SK-N-SH treated with all-trans-retinoic acid at 6 μM for 48 hours (cell line): ENCODE data around the gene ERCC8.

Experiments
- ATAC-seq: fragments of 200-7000 bp; cut with Tn5 transposase; 3 replicates; pipeline ENCODE4 v1.9.1; 2020; ENCODE audit warnings: mild to moderate bottlenecking, moderate library complexity
- ARNTL ChIP-seq: fragments of 450-650 bp; formaldehyde crosslinking; IDR thresholded peaks from 2 replicates; pipeline ENCODE4 v1.5.0; 2020; ENCODE audit warnings: low read depth, mild to moderate bottlenecking, moderate library complexity, borderline replicate concordance
- CSDC2 ChIP-seq: fragments of 250-450 bp; sonication (Bioruptor Pico); IDR thresholded peaks from 2 replicates; pipeline ENCODE4 v1.5.0; 2020; ENCODE audit warnings: mild to moderate bottlenecking, moderate library complexity
- ESRRG ChIP-seq: fragments of 250-450 bp; sonication (Bioruptor Pico); IDR thresholded peaks from 2 replicates; pipeline ENCODE4 v1.6.1; 2021; ENCODE audit warnings: mild to moderate bottlenecking
- GLIS3 ChIP-seq: fragments of 250-450 bp; sonication (Bioruptor Pico); IDR thresholded peaks from 2 replicates; pipeline ENCODE4 v1.5.0; 2020; ENCODE audit warnings: mild to moderate bottlenecking, moderate library complexity
- OSR1 ChIP-seq: fragments of 250-450 bp; sonication (Bioruptor Pico); IDR thresholded peaks from 2 replicates; pipeline ENCODE4 v1.8.0; 2022; ENCODE audit warnings: moderate library complexity, mild to moderate bottlenecking, inconsistent platforms
- PPARA ChIP-seq: fragments of 250-450 bp; sonication (Bioruptor Pico); IDR thresholded peaks from 2 replicates; pipeline ENCODE4 v1.5.0; 2020; ENCODE audit warnings: mild to moderate bottlenecking, borderline replicate concordance
- RARB ChIP-seq: fragments of 250-450 bp; sonication (Bioruptor Pico); IDR thresholded peaks from 2 replicates; pipeline ENCODE4 v1.8.0; 2021; ENCODE audit warnings: mild to moderate bottlenecking, moderate library complexity
- SNAI2 ChIP-seq: fragments of 250-450 bp; sonication (Bioruptor Pico); IDR thresholded peaks from 2 replicates; pipeline ENCODE4 v1.5.0; 2020; ENCODE audit warnings: mild to moderate bottlenecking, moderate library complexity
- TCF4 ChIP-seq: fragments of 250-450 bp; sonication (Bioruptor Pico); IDR thresholded peaks from 2 replicates; pipeline ENCODE4 v1.8.0; 2021; ENCODE audit warnings: mild to moderate bottlenecking, moderate library complexity, borderline replicate concordance
- TOX ChIP-seq: fragments of 250-450 bp; sonication (Bioruptor Pico); IDR thresholded peaks from 2 replicates; pipeline ENCODE4 v1.8.0; 2021; ENCODE audit warnings: mild to moderate bottlenecking, moderate library complexity, borderline replicate concordance
- ZC3H10 ChIP-seq: fragments of 250-450 bp; sonication (Bioruptor Pico); IDR thresholded peaks from 2 replicates; pipeline ENCODE4 v1.5.1; 2021; ENCODE audit warnings: mild to moderate bottlenecking, moderate library complexity
- ZFP3 ChIP-seq: fragments of 250-450 bp; sonication (Bioruptor Pico); IDR thresholded peaks from 2 replicates; pipeline ENCODE4 v1.5.0; 2020; ENCODE audit warnings: mild to moderate bottlenecking, moderate library complexity
- ZFP30 ChIP-seq: fragments of 450-650 bp; formaldehyde crosslinking; IDR thresholded peaks from 2 replicates; pipeline ENCODE4 v1.5.0; 2022; ENCODE audit warnings: mild to moderate bottlenecking, moderate library complexity
- ZNF565 ChIP-seq: fragments of 450-650 bp; formaldehyde crosslinking; conservative IDR thresholded peaks from 2 replicates; pipeline ENCODE4 v1.5.0; 2020; ENCODE audit warnings: low read depth, mild to moderate bottlenecking, moderate library complexity
- ZNF70 ChIP-seq: fragments of 450-650 bp; formaldehyde crosslinking; IDR thresholded peaks from 2 replicates; pipeline ENCODE4 v1.5.0; 2020; ENCODE audit warnings: mild to moderate bottlenecking, moderate library complexity
- ZNF8 ChIP-seq: fragments of 450-650 bp; formaldehyde crosslinking; IDR thresholded peaks from 2 replicates; pipeline ENCODE4 v1.5.0; 2020; ENCODE audit warnings: mild to moderate bottlenecking, moderate library complexity
- TF ChIP-seq, protein P1 (sequence below): fragments of 250-450 bp; sonication (Bioruptor Pico); IDR thresholded peaks from 2 replicates; pipeline ENCODE4 v1.5.0; 2020; ENCODE audit warnings: mild to moderate bottlenecking, moderate library complexity
- TF ChIP-seq, protein P2 (sequence below): fragments of 250-450 bp; sonication (Bioruptor Pico); IDR thresholded peaks from 2 replicates; pipeline ENCODE4 v1.5.1; 2020; ENCODE audit warnings: low read depth, mild to moderate bottlenecking, moderate library complexity
- TF ChIP-seq, protein P3 (sequence below): fragments of 250-450 bp; sonication (Bioruptor Pico); IDR thresholded peaks from 2 replicates; pipeline ENCODE4 v1.8.0; 2021; ENCODE audit warnings: low read depth, mild to moderate bottlenecking, moderate library complexity, borderline replicate concordance
- TF ChIP-seq, protein P4 (sequence below): fragments of 250-450 bp; sonication (Bioruptor Pico); IDR thresholded peaks from 2 replicates; pipeline ENCODE4 v1.8.0; 2020; ENCODE audit warnings: mild to moderate bottlenecking, moderate library complexity, borderline replicate concordance
- TF ChIP-seq, protein P5 (sequence below): fragments of 250-450 bp; sonication (Bioruptor Pico); IDR thresholded peaks from 2 replicates; pipeline ENCODE4 v1.5.1; 2021; ENCODE audit warnings: mild to moderate bottlenecking, moderate library complexity

The ERCC8 gene

DNA sequence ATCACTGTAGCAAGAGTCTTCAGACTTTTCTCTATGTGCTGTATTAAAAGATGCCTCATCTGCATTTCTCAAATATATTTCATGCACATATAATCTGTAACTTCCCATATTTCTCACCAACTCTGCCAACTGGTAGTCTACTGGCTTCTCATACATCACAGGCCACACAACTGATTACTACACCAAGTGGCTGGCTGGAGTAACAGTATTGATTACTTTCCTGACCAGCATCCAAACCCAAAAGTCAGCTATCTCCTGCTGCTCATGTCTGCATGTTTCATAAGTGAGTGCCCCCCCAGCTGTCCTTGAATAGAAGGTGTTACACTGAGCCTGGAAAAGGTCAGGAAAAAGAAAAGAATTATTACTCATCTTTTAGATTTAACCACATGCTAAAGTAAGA is 17.4 kb downstream of the ERCC8 start:
- TF ChIP-seq ESRRG (CRISPR knock-in tag) = no peak
- no peak for ATAC-seq

DNA sequence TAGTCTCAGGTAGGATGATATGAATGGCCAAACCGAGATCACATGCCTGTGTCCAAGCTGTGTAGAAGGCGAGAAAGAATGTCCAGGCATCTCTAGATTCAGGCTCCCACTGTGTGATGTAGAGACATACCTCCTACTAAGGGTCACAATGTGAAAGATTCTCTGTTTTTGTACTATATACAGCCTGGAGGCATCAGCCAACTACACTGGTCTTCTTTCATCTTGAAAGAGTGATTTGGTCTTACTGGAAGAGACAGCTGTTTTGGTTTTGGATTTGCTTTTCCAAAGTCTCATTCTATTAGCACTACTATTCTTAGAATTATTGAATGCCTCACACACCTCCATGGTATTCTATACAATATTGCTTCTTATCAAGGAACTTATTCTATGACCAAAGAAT is 26.4 kb downstream of the ERCC8 start:
- no peak for ATAC-seq
- TF ChIP-seq ARNTL (CRISPR knock-in tag) = no peak
- TF ChIP-seq RARB (CRISPR knock-in tag) = no peak
- TF ChIP-seq ZNF565 (CRISPR knock-in tag) = no peak
- TF ChIP-seq, protein P1, sequence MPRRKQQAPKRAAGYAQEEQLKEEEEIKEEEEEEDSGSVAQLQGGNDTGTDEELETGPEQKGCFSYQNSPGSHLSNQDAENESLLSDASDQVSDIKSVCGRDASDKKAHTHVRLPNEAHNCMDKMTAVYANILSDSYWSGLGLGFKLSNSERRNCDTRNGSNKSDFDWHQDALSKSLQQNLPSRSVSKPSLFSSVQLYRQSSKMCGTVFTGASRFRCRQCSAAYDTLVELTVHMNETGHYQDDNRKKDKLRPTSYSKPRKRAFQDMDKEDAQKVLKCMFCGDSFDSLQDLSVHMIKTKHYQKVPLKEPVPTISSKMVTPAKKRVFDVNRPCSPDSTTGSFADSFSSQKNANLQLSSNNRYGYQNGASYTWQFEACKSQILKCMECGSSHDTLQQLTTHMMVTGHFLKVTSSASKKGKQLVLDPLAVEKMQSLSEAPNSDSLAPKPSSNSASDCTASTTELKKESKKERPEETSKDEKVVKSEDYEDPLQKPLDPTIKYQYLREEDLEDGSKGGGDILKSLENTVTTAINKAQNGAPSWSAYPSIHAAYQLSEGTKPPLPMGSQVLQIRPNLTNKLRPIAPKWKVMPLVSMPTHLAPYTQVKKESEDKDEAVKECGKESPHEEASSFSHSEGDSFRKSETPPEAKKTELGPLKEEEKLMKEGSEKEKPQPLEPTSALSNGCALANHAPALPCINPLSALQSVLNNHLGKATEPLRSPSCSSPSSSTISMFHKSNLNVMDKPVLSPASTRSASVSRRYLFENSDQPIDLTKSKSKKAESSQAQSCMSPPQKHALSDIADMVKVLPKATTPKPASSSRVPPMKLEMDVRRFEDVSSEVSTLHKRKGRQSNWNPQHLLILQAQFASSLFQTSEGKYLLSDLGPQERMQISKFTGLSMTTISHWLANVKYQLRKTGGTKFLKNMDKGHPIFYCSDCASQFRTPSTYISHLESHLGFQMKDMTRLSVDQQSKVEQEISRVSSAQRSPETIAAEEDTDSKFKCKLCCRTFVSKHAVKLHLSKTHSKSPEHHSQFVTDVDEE = no peak
- no peak for TF ChIP-seq TOX (CRISPR knock-in tag)
- TF ChIP-seq ZNF70 = no peak
- TF ChIP-seq, protein P2, sequence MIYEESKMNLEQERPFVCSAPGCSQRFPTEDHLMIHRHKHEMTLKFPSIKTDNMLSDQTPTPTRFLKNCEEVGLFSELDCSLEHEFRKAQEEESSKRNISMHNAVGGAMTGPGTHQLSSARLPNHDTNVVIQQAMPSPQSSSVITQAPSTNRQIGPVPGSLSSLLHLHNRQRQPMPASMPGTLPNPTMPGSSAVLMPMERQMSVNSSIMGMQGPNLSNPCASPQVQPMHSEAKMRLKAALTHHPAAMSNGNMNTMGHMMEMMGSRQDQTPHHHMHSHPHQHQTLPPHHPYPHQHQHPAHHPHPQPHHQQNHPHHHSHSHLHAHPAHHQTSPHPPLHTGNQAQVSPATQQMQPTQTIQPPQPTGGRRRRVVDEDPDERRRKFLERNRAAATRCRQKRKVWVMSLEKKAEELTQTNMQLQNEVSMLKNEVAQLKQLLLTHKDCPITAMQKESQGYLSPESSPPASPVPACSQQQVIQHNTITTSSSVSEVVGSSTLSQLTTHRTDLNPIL (CRISPR knock-in tag) = no peak
- TF ChIP-seq ESRRG (CRISPR knock-in tag) = no peak
- TF ChIP-seq, protein P3, sequence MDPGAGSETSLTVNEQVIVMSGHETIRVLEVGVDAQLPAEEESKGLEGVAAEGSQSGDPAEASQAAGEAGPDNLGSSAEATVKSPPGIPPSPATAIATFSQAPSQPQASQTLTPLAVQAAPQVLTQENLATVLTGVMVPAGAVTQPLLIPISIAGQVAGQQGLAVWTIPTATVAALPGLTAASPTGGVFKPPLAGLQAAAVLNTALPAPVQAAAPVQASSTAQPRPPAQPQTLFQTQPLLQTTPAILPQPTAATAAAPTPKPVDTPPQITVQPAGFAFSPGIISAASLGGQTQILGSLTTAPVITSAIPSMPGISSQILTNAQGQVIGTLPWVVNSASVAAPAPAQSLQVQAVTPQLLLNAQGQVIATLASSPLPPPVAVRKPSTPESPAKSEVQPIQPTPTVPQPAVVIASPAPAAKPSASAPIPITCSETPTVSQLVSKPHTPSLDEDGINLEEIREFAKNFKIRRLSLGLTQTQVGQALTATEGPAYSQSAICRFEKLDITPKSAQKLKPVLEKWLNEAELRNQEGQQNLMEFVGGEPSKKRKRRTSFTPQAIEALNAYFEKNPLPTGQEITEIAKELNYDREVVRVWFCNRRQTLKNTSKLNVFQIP (CRISPR knock-in tag) = no peak
- no peak for TF ChIP-seq OSR1 (CRISPR knock-in tag)
- no peak for TF ChIP-seq CSDC2 (CRISPR knock-in tag)
- TF ChIP-seq, all 23 proteins: peak for 0

DNA sequence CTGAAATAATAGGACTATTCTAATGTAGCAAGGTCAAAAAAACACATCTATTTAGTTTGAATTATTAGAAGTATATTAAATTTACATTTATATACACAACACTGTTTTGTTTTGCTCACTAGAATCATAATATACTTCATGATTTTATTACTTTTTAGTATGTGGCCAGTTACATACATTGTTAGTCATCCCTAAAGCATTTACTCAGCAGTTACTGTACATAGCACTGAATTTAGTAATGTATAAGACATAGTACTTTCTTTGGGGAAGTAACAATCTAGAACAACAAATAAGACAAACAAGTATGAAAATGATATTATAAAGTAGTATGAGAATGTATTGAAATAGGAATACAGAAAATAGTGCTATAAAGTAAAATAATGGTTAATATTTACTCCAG is 28.2 kb downstream of the ERCC8 start:
- TF ChIP-seq TCF4 (CRISPR knock-in tag) (no peak), GLIS3 (CRISPR knock-in tag) (no peak), TOX (CRISPR knock-in tag) (no peak)
- TF ChIP-seq, protein P1 = no peak
- ATAC-seq = no peak

DNA sequence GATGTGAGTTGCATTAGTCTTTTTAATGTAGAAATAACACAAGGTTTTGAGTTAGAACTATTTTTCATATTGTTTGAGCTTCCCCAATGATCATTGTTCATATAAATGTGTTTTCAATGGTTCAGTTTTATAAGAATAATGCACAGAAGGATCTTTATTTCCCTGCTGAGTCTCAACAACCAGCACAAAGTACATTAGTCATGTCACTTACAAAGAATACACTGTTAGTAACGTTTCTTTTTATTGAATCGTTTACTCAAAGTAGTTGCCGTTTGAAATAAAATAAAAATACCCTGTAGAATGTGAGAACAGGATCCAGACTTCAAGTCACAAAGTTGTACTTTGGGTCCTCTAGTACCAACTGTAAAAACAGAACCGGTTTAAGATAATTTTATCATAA is 41.5 kb downstream of the ERCC8 start:
- no peak for TF ChIP-seq GLIS3 (CRISPR knock-in tag)
- TF ChIP-seq ZFP3 (CRISPR knock-in tag) = no peak
- TF ChIP-seq PPARA (CRISPR knock-in tag) = no peak
- no peak for TF ChIP-seq ZFP30 (CRISPR knock-in tag)
- no peak for TF ChIP-seq ZC3H10 (CRISPR knock-in tag)
- TF ChIP-seq, protein P4, sequence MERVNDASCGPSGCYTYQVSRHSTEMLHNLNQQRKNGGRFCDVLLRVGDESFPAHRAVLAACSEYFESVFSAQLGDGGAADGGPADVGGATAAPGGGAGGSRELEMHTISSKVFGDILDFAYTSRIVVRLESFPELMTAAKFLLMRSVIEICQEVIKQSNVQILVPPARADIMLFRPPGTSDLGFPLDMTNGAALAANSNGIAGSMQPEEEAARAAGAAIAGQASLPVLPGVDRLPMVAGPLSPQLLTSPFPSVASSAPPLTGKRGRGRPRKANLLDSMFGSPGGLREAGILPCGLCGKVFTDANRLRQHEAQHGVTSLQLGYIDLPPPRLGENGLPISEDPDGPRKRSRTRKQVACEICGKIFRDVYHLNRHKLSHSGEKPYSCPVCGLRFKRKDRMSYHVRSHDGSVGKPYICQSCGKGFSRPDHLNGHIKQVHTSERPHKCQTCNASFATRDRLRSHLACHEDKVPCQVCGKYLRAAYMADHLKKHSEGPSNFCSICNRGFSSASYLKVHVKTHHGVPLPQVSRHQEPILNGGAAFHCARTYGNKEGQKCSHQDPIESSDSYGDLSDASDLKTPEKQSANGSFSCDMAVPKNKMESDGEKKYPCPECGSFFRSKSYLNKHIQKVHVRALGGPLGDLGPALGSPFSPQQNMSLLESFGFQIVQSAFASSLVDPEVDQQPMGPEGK (CRISPR knock-in tag) = no peak
- TF ChIP-seq, protein P3 (CRISPR knock-in tag) = no peak
- no peak for TF ChIP-seq ZNF565 (CRISPR knock-in tag)
- no peak for TF ChIP-seq ZNF8 (CRISPR knock-in tag)
- no peak for TF ChIP-seq OSR1 (CRISPR knock-in tag)
- TF ChIP-seq, protein P5, sequence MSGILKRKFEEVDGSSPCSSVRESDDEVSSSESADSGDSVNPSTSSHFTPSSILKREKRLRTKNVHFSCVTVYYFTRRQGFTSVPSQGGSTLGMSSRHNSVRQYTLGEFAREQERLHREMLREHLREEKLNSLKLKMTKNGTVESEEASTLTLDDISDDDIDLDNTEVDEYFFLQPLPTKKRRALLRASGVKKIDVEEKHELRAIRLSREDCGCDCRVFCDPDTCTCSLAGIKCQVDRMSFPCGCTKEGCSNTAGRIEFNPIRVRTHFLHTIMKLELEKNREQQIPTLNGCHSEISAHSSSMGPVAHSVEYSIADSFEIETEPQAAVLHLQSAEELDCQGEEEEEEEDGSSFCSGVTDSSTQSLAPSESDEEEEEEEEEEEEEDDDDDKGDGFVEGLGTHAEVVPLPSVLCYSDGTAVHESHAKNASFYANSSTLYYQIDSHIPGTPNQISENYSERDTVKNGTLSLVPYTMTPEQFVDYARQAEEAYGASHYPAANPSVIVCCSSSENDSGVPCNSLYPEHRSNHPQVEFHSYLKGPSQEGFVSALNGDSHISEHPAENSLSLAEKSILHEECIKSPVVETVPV (CRISPR knock-in tag) = no peak
- no peak for TF ChIP-seq SNAI2 (CRISPR knock-in tag)
- no peak for TF ChIP-seq TCF4 (CRISPR knock-in tag)
- no peak for TF ChIP-seq ARNTL (CRISPR knock-in tag)
- TF ChIP-seq, all 23 proteins: peak for 0
- no peak for ATAC-seq
